H9 (cell line): Measurements from ENCODE around the gene GSE1. TPM values are rescaled to one million over a fixed set of nuclear protein-coding genes. Genes with fewer than 3 reads are reported as not detected.

Experiments used
- DNase-seq: peaks from one replicate; pipeline ENCODE4 v3.0.0-alpha.2; 2017
- H2AFZ ChIP-seq: one replicate; pipeline ENCODE4 v1.6.1; 2013; ENCODE audit warnings: mild to moderate bottlenecking, low read length, control low read depth, moderate library complexity
- H2AK5ac ChIP-seq: 2 replicates; pipeline ENCODE4 v1.6.1; 2013; ENCODE audit warnings: low read length, control low read depth, mixed read lengths; ENCODE audit not compliant: insufficient read length
- H2BK120ac ChIP-seq: one replicate; pipeline ENCODE4 v1.6.1; 2013; ENCODE audit warnings: low read depth, mild to moderate bottlenecking, low read length, control low read depth, inconsistent platforms; ENCODE audit not compliant: poor library complexity, severe bottlenecking
- H2BK12ac ChIP-seq: 2 replicates; pipeline ENCODE4 v1.6.1; 2013; ENCODE audit warnings: low read length, control low read depth, mixed read lengths, low read depth; ENCODE audit not compliant: insufficient read length
- H2BK15ac ChIP-seq: 2 replicates; pipeline ENCODE4 v1.6.1; 2013; ENCODE audit warnings: low read depth, low read length, control low read depth
- H2BK20ac ChIP-seq: one replicate; pipeline ENCODE4 v1.6.1; 2013; ENCODE audit warnings: low read depth, mild to moderate bottlenecking, low read length, control low read depth, inconsistent platforms; ENCODE audit not compliant: poor library complexity, severe bottlenecking
- H2BK5ac ChIP-seq: 2 replicates; pipeline ENCODE4 v1.6.1; 2013; ENCODE audit warnings: low read length, control low read depth, mixed read lengths; ENCODE audit not compliant: insufficient read length
- H3K14ac ChIP-seq: 2 replicates; pipeline ENCODE4 v1.6.1; 2013; ENCODE audit warnings: low read length, control low read depth; ENCODE audit not compliant: insufficient read depth
- H3K18ac ChIP-seq: 2 replicates; pipeline ENCODE4 v1.6.1; 2013; ENCODE audit warnings: low read depth, mild to moderate bottlenecking, mixed read lengths, low read length, control low read depth; ENCODE audit not compliant: insufficient read length
- H3K23ac ChIP-seq: 2 replicates; pipeline ENCODE4 v1.6.1; 2013; ENCODE audit warnings: low read length, control low read depth, mixed read lengths, low read depth; ENCODE audit not compliant: insufficient read length
- H3K23me2 ChIP-seq: 2 replicates; pipeline ENCODE4 v1.6.1; 2013; ENCODE audit warnings: low read depth, mild to moderate bottlenecking, mixed read lengths, low read length, control low read depth; ENCODE audit not compliant: insufficient read length, poor library complexity, severe bottlenecking
- H3K27ac ChIP-seq: 2 replicates; pipeline ENCODE4 v1.5.1; 2013; ENCODE audit warnings: low read length, control low read depth, mixed read lengths, low read depth; ENCODE audit not compliant: insufficient read length
- H3K27me3 ChIP-seq: 2 replicates; pipeline ENCODE4 v1.6.1; 2013; ENCODE audit warnings: low read length, control low read depth, inconsistent platforms; ENCODE audit not compliant: insufficient read depth
- H3K4ac ChIP-seq: 2 replicates; pipeline ENCODE4 v1.6.1; 2013; ENCODE audit warnings: low read depth, mild to moderate bottlenecking, control low read depth, inconsistent platforms, low read length, moderate library complexity
- H3K4me1 ChIP-seq: 2 replicates; pipeline ENCODE4 v1.6.1; 2013; ENCODE audit warnings: low read length, control low read depth, inconsistent platforms; ENCODE audit not compliant: insufficient read depth
- H3K4me2 ChIP-seq: 2 replicates; pipeline ENCODE4 v1.6.1; 2013; ENCODE audit warnings: low read length, control low read depth, mixed read lengths; ENCODE audit not compliant: insufficient read length, insufficient read depth
- H3K56ac ChIP-seq: 2 replicates; pipeline ENCODE4 v1.6.1; 2013; ENCODE audit warnings: low read depth, mild to moderate bottlenecking, mixed read lengths, low read length, control low read depth; ENCODE audit not compliant: insufficient read length
- H3K79me1 ChIP-seq: 2 replicates; pipeline ENCODE4 v1.6.1; 2013; ENCODE audit warnings: low read depth, mild to moderate bottlenecking, moderate library complexity, low read length, control low read depth, inconsistent platforms; ENCODE audit not compliant: insufficient read depth, poor library complexity, severe bottlenecking
- H3K79me2 ChIP-seq: 2 replicates; pipeline ENCODE4 v1.6.1; 2013; ENCODE audit warnings: low read length, control low read depth, inconsistent platforms; ENCODE audit not compliant: insufficient read depth
- H3K9ac ChIP-seq: 2 replicates; pipeline ENCODE4 v1.6.1; 2013; ENCODE audit warnings: low read length, control low read depth, mixed read lengths; ENCODE audit not compliant: insufficient read length; ENCODE audit errors: extremely low read depth
- H3K9me3 ChIP-seq: one replicate; pipeline ENCODE4 v1.6.1; 2013; ENCODE audit warnings: low read depth, low read length, inconsistent platforms; ENCODE audit not compliant: control insufficient read depth
- H3T11ph ChIP-seq: one replicate; pipeline ENCODE4 v1.6.1; 2013; ENCODE audit warnings: mild to moderate bottlenecking, low read length, control low read depth, inconsistent platforms
- H4K20me1 ChIP-seq: one replicate; pipeline ENCODE4 v1.6.1; 2013; ENCODE audit not compliant: control insufficient read depth, insufficient read length, insufficient read depth
- H4K5ac ChIP-seq: 2 replicates; pipeline ENCODE4 v1.6.1; 2013; ENCODE audit warnings: low read depth, mild to moderate bottlenecking, mixed read lengths, low read length, control low read depth; ENCODE audit not compliant: insufficient read length
- H4K8ac ChIP-seq: replicated peaks from 2 replicates; pipeline ENCODE4 v1.6.1; 2013; ENCODE audit warnings: low read length, control low read depth, mixed read lengths, low read depth; ENCODE audit not compliant: insufficient read length
- H4K91ac ChIP-seq: 2 replicates; pipeline ENCODE4 v1.6.1; 2013; ENCODE audit warnings: low read depth, mild to moderate bottlenecking, moderate library complexity, mixed read lengths, low read length, control low read depth; ENCODE audit not compliant: insufficient read length
- H3K27ac Mint-ChIP-seq, 3 experiments: 2 replicates in 2 of 3; 3 replicates in 1 of 3; pipeline ENCODE4 v1.8.0; 2020 to 2021; ENCODE audit warnings: mixed read lengths in 3 of 3, mild to moderate bottlenecking in 1 of 3, moderate library complexity in 1 of 3
- H3K27me3 Mint-ChIP-seq: 2 replicates; pipeline ENCODE4 v1.8.0; 2021; ENCODE audit warnings: low read depth, mild to moderate bottlenecking, moderate library complexity, mixed read lengths
- H3K36me3 Mint-ChIP-seq, 3 experiments: 2 replicates in 2 of 3; 3 replicates in 1 of 3; pipeline ENCODE4 v1.8.0; 2020 to 2021; ENCODE audit warnings: low read depth in 3 of 3, mixed read lengths in 3 of 3; ENCODE audit not compliant: insufficient read depth in 1 of 3
- H3K4me1 Mint-ChIP-seq, 2 experiments: 2 replicates each; pipeline ENCODE4 v1.8.0; 2020; ENCODE audit warnings: mixed read lengths in 2 of 2
- H3K4me3 Mint-ChIP-seq, 2 experiments: 2 replicates in 1 of 2; 3 replicates in 1 of 2; pipeline ENCODE4 v1.8.0; 2020 to 2021; ENCODE audit warnings: mild to moderate bottlenecking in 2 of 2, mixed read lengths in 2 of 2, moderate library complexity in 1 of 2
- H3K9me3 Mint-ChIP-seq, 2 experiments: 2 replicates in 1 of 2; 3 replicates in 1 of 2; pipeline ENCODE4 v1.8.0; 2020; ENCODE audit warnings: mild to moderate bottlenecking in 2 of 2, mixed read lengths in 2 of 2, moderate library complexity in 1 of 2
- CTCF ChIP-seq: fragments of 200-600 bp; sonication (generic); conservative IDR thresholded peaks from 3 replicates; pipeline ENCODE4 v1.8.0; 2021; ENCODE audit warnings: antibody characterized with exemption, mild to moderate bottlenecking
- WGBS: extraction: QIAGEN DNeasy Blood & Tissue Kit; methylation state at CpG from one replicate; pipeline ENCODE4 v1.1.7; 2013; ENCODE audit warnings: missing lambda C conversion rate, low lambda C conversion rate, mixed read lengths; ENCODE audit not compliant: insufficient read length; ENCODE audit errors: extremely low coverage; 5-methylcytosine and 5-hydroxymethylcytosine counted together
- total RNA-seq: library from RNA; stranded (reverse); gene quantifications from 2 replicates; pipeline ENCODE4 v1.2.1, GENCODE V29; 2021

GSE1 gene
- total RNA-seq, 1 experiment from 2014 or later = 125 TPM

DNA sequence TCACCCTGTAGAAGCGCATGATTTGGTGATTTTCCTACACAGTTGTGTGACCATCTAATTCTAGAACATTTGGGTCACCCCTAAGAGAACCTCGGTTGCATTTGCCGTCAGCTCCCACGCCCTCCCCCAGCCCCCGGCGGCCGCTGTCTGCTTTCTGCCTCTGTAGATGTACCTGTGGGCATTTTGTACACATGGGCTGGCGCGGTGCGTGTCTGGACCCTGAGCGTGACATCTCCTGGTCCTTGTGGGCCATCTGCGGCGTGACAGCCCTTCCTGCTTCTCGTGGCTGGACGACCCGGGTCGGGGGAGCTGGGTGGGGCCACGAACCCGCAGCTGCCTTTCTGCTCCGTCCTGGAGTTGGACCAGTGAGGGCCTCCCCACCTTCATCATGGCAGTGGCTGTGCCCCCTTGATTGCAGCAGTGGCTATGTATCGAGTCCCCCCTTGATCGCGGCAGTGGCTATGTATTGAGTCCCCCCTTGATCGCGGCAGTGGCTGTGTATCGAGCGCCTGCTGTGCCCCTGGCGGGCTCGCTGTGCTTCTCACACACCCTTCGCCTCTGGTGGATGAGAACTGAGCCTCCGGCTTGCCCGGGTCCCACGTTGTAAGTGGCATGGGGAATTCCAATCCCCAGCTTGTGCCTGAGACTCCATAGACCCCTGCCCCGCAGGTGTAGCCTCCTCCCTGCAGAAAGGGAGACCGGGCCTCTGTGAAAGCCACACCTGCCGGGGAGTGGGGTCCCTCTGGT lies 24.1 kb downstream of the GSE1 start:
- no peak for DNase-seq
- H4K8ac ChIP-seq = no peak overlapping the region
- H3K27ac ChIP-seq = no peak overlapping the region
- H3K9ac ChIP-seq = no peak overlapping the region
- no peak overlapping the region for H3T11ph ChIP-seq
- Mint-ChIP-seq H3K4me1 (peaks cover 6 to 12% of the 10 kb centered on the region in 2 experiments; a peak in 3 of 4 replicates), H3K27ac (no peak overlapping the region), H3K36me3 (peaks cover 2 to 21% (median 13%) of the 10 kb centered on the region in 3 experiments; a peak in 5 of 7 replicates), H3K4me3 (no peak overlapping the region), H3K9me3 (no peaks in the 10 kb centered on the region), H3K27me3 (no peaks in the 10 kb centered on the region)
- H3K4me1 ChIP-seq = no peaks in the 10 kb centered on the region
- H3K27me3 ChIP-seq = no peaks in the 10 kb centered on the region
- H2BK5ac ChIP-seq = no peak overlapping the region
- no peak overlapping the region for H4K91ac ChIP-seq
- H4K5ac ChIP-seq = no peak overlapping the region
- H2BK20ac ChIP-seq = no peak overlapping the region
- H2BK15ac ChIP-seq = no peak overlapping the region
- peaks cover 4% of the 10 kb centered on the region; the same call in 1 of the 2 replicates for H3K79me2 ChIP-seq
- H3K4me2 ChIP-seq = no peak overlapping the region
- no peak overlapping the region for H2BK12ac ChIP-seq
- H2AK5ac ChIP-seq = no peak overlapping the region
- H2BK120ac ChIP-seq = no peak overlapping the region
- H4K20me1 ChIP-seq = no peaks in the 10 kb centered on the region
- WGBS = no CpG with 5 or more reads among the region's 36 CpGs
- TF ChIP-seq CTCF = no peak
- H3K79me1 ChIP-seq = peaks cover 6% of the 10 kb centered on the region
- H3K18ac ChIP-seq = no peak overlapping the region
- H2AFZ ChIP-seq = no peak overlapping the region
- H3K23me2 ChIP-seq = no peaks in the 10 kb centered on the region
- H3K4ac ChIP-seq = no peak overlapping the region
- no peaks in the 10 kb centered on the region for H3K9me3 ChIP-seq
- no peak overlapping the region for H3K56ac ChIP-seq
- H3K23ac ChIP-seq = no peak overlapping the region
- no peak overlapping the region for H3K14ac ChIP-seq
